ENCODE data around the gene WSCD1. TPM values are rescaled to one million over a fixed set of nuclear protein-coding genes. Genes with fewer than 3 reads are reported as not detected.

Gene WSCD1
- total and polyA plus RNA-seq, 2 donors (not counting 3 experiments of a cell fraction or from before 2014, with no cell fraction given): 21.5 to 49.4 TPM

DNA sequence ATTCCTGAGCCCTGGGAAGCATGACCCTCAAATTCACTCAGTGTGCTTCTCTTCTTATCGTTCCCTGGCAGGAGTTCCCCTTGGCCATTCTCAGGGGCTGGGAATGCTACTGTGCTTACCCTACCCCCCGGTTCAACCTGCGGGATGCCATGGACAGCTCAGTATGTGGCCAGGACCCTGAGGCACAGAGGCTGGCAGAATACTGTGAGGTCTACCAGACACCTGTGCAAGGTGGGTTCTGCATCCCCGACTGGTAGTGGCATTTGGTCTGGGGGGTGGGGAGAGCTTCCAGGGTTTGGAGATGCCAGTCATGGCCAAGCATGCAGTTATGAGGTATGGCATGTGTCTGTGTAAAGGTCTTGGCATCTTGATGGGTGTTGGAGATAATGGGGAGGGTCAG lies 39.4 kb downstream of the WSCD1 start:
- BruUV-seq (replicated peaks): no TSS peak
- Histone ChIP-seq H3K36me3 (ENCODE audit: control insufficient read depth in 2 of 2, extremely low read depth in 1 of 2, insufficient read depth in 2 of 2, low read length in 2 of 2) (peaks cover 0 to 6% of the 10 kb centered on the region in 2 experiments), H3K4me2 (ENCODE audit: insufficient read depth, low read length) (no peak overlapping the region), H3K9me3 (replicated peaks; ENCODE audit: control insufficient read depth, insufficient read depth, low read length) (no peaks in the 10 kb centered on the region), H3K9ac (replicated peaks; ENCODE audit: extremely low read depth, insufficient read depth, low read length) (no peak overlapping the region), H3K4me1 (ENCODE audit: control insufficient read depth, extremely low read depth, insufficient read depth, low read length) (peaks cover 11% of the 10 kb centered on the region), H3K79me2 (ENCODE audit: control insufficient read depth, insufficient read depth, low read length) (no peaks in the 10 kb centered on the region), H3K4me3 (replicated peaks in 1 of 3; ENCODE audit: insufficient read depth in 1 of 3, low read depth in 1 of 3, low read length in 3 of 3) (no peak overlapping the region), H3K27ac (ENCODE audit: insufficient read depth, low read depth, low read length) (no peak overlapping the region), H4K20me1 (replicated peaks; ENCODE audit: control insufficient read depth, extremely low read depth, insufficient read depth, low read length) (no peaks in the 10 kb centered on the region), H2AFZ (ENCODE audit: low read depth, low read length) (no peak overlapping the region), H3K27me3 (ENCODE audit: control insufficient read depth in 2 of 2, insufficient read depth in 2 of 2, low read length in 2 of 2) (no peaks in the 10 kb centered on the region), H3K9me1 (replicated peaks; ENCODE audit: control insufficient read depth, extremely low read depth, insufficient read depth, low read length) (no peaks in the 10 kb centered on the region)
- TF ChIP-seq, protein P1, sequence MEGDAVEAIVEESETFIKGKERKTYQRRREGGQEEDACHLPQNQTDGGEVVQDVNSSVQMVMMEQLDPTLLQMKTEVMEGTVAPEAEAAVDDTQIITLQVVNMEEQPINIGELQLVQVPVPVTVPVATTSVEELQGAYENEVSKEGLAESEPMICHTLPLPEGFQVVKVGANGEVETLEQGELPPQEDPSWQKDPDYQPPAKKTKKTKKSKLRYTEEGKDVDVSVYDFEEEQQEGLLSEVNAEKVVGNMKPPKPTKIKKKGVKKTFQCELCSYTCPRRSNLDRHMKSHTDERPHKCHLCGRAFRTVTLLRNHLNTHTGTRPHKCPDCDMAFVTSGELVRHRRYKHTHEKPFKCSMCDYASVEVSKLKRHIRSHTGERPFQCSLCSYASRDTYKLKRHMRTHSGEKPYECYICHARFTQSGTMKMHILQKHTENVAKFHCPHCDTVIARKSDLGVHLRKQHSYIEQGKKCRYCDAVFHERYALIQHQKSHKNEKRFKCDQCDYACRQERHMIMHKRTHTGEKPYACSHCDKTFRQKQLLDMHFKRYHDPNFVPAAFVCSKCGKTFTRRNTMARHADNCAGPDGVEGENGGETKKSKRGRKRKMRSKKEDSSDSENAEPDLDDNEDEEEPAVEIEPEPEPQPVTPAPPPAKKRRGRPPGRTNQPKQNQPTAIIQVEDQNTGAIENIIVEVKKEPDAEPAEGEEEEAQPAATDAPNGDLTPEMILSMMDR (IDR thresholded peaks at IDR 0.05; ENCODE audit: extremely low read depth in 1 of 2, insufficient read depth in 1 of 2, low read depth in 1 of 2, low read length in 2 of 2): no peak
- TF ChIP-seq MYC (IDR thresholded peaks at IDR 0.05; ENCODE audit: low read depth, low read length) (no peak), GATA2 (IDR thresholded peaks at IDR 0.05; ENCODE audit: insufficient read depth, insufficient read length, low read depth, low read length) (no peak), POLR2AphosphoS5 (IDR thresholded peaks at IDR 0.05; ENCODE audit: insufficient read depth, low read depth, low read length) (no peak), FOS (IDR thresholded peaks at IDR 0.05; ENCODE audit: borderline replicate concordance, insufficient read depth, low read length) (no peak), EZH2 (IDR thresholded peaks at IDR 0.05; ENCODE audit: borderline replicate concordance, low read depth, low read length, severe bottlenecking) (no peak), JUN (IDR thresholded peaks at IDR 0.05; ENCODE audit: borderline replicate concordance, insufficient read depth, insufficient read length, low read depth) (no peak), POLR2A (IDR thresholded peaks at IDR 0.05; ENCODE audit: low read depth, low read length) (no peak)
- TF ChIP-seq, protein P2, sequence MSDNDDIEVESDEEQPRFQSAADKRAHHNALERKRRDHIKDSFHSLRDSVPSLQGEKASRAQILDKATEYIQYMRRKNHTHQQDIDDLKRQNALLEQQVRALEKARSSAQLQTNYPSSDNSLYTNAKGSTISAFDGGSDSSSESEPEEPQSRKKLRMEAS (IDR thresholded peaks at IDR 0.05; ENCODE audit: insufficient read depth, insufficient read length): no peak
- DNase-seq (ENCODE audit: low read depth, low spot score) (no peak), FAIRE-seq (no peak)
- ChIA-PET POLR2A (no interaction called here), CTCF (interaction anchor here (1.3 kb wide), 1 partner anchor 38 kb away, joined by 3 read pairs; no protein-coding TSS in a partner anchor)
- intact Hi-C loops (cut with micrococcal nuclease) (no loop called here), dilution Hi-C loops (cut with MboI; ENCODE audit: extremely low pct_ligation_motif_present, low sequenced_read_pairs) (no loop called here)

Data from endothelial cell of umbilical vein (primary cell).